Liver (tissue), 9 donors: ENCODE measurements around the gene PPM1E. TPM values are rescaled to one million over a fixed set of nuclear protein-coding genes. Genes with fewer than 3 reads are reported as not detected.

Experiments
- DNase-seq: peaks from one replicate; pipeline ENCODE4 v3.0.0-alpha.2; 2017; ENCODE audit warnings: low spot score
- H3K27ac ChIP-seq, 2 donors: one replicate each; pipeline ENCODE4 v1.7.0; 2013; ENCODE audit warnings: inconsistent platforms in 2 of 2, low read length in 2 of 2, control low read depth in 1 of 2, low read depth in 1 of 2, mild to moderate bottlenecking in 1 of 2
- H3K27me3 ChIP-seq, 4 donors: one replicate each; pipeline versions ENCODE4 v1.6.1 to v1.7.0; 2013; ENCODE audit warnings: low read length in 3 of 4, inconsistent platforms in 1 of 4, mild to moderate bottlenecking in 1 of 4, moderate library complexity in 1 of 4; ENCODE audit not compliant: control insufficient read depth in 4 of 4, insufficient read depth in 4 of 4
- H3K36me3 ChIP-seq, 4 donors: one replicate each; pipeline versions ENCODE4 v1.6.1 to v1.7.0; 2013; ENCODE audit warnings: low read length in 3 of 4, mild to moderate bottlenecking in 3 of 4, low read depth in 1 of 4, moderate library complexity in 1 of 4; ENCODE audit not compliant: control insufficient read depth in 4 of 4, insufficient read depth in 3 of 4
- H3K4me1 ChIP-seq, 4 donors: one replicate each; pipeline versions ENCODE4 v1.6.1 to v1.7.0; 2013; ENCODE audit warnings: low read length in 3 of 4, mild to moderate bottlenecking in 3 of 4, moderate library complexity in 1 of 4; ENCODE audit not compliant: control insufficient read depth in 4 of 4, insufficient read depth in 4 of 4
- H3K4me3 ChIP-seq, 3 donors: one replicate each; pipeline versions ENCODE4 v1.6.1 to v1.7.0; 2013; ENCODE audit warnings: low read length in 3 of 3, control low read depth in 1 of 3, low read depth in 1 of 3, mild to moderate bottlenecking in 1 of 3
- H3K9ac ChIP-seq, 2 donors: one replicate each; pipeline ENCODE4 v1.7.0; 2013; ENCODE audit warnings: low read length in 2 of 2, mild to moderate bottlenecking in 2 of 2, moderate library complexity in 2 of 2, control low read depth in 1 of 2, low read depth in 1 of 2
- H3K9me3 ChIP-seq, 4 donors: one replicate each; pipeline versions ENCODE4 v1.6.1 to v1.7.0; 2013; ENCODE audit warnings: low read length in 3 of 4; ENCODE audit not compliant: control insufficient read depth in 4 of 4
- ATF3 ChIP-seq: IDR thresholded peaks from 2 replicates; pipeline ENCODE4 v1.6.1; 2016; ENCODE audit warnings: antibody characterized with exemption
- CTCF ChIP-seq: fragments of 150-350 bp; IDR thresholded peaks from 2 replicates; pipeline ENCODE4 v1.5.1; 2017; ENCODE audit warnings: improper control_type of control experiment, low read depth, low read length; ENCODE audit not compliant: missing input control
- EGR1 ChIP-seq, 2 donors: IDR thresholded peaks; 2 replicates each; pipeline ENCODE4 v1.6.1; 2016 to 2018; ENCODE audit warnings: antibody characterized with exemption in 2 of 2, low read depth in 2 of 2
- FOXA1 ChIP-seq: IDR thresholded peaks from 2 replicates; pipeline ENCODE4 v1.6.1; 2016; ENCODE audit warnings: antibody characterized with exemption
- FOXA2 ChIP-seq: IDR thresholded peaks from 2 replicates; pipeline ENCODE4 v1.6.1; 2016; ENCODE audit warnings: antibody characterized with exemption
- GABPA ChIP-seq, 2 donors: IDR thresholded peaks in 1 of 2; conservative IDR thresholded peaks in 1 of 2; 2 replicates each; pipeline ENCODE4 v1.6.1; 2016; ENCODE audit warnings: antibody characterized with exemption in 2 of 2, mild to moderate bottlenecking in 1 of 2, moderate library complexity in 1 of 2
- HNF4A ChIP-seq, 2 donors: conservative IDR thresholded peaks; 2 replicates each; pipeline ENCODE4 v1.6.1; 2016; ENCODE audit warnings: antibody characterized with exemption in 2 of 2, mild to moderate bottlenecking in 2 of 2
- HNF4G ChIP-seq: IDR thresholded peaks from 2 replicates; pipeline ENCODE4 v1.6.1; 2016; ENCODE audit warnings: antibody characterized with exemption
- JUND ChIP-seq, 2 donors: IDR thresholded peaks; 2 replicates each; pipeline ENCODE4 v1.6.1; 2016; ENCODE audit warnings: antibody characterized with exemption in 2 of 2
- MAX ChIP-seq: IDR thresholded peaks from 2 replicates; pipeline ENCODE4 v1.6.1; 2016; ENCODE audit warnings: antibody characterized with exemption
- NR2F2 ChIP-seq: IDR thresholded peaks from 2 replicates; pipeline ENCODE4 v1.6.1; 2016; ENCODE audit warnings: antibody characterized with exemption
- RAD21 ChIP-seq, 2 donors: IDR thresholded peaks; 2 replicates each; pipeline ENCODE4 v1.6.1; 2016; ENCODE audit warnings: antibody characterized with exemption in 2 of 2, mild to moderate bottlenecking in 2 of 2
- REST ChIP-seq: IDR thresholded peaks from 2 replicates; pipeline ENCODE4 v1.6.1; 2016; ENCODE audit warnings: antibody characterized with exemption, mild to moderate bottlenecking
- RXRA ChIP-seq, 2 donors: IDR thresholded peaks; 2 replicates each; pipeline ENCODE4 v1.6.1; 2017 to 2018; ENCODE audit warnings: antibody characterized with exemption in 2 of 2, mild to moderate bottlenecking in 1 of 2
- SP1 ChIP-seq: IDR thresholded peaks from 2 replicates; pipeline ENCODE4 v1.6.1; 2018; ENCODE audit warnings: antibody characterized with exemption, mild to moderate bottlenecking
- TAF1 ChIP-seq: conservative IDR thresholded peaks from 2 replicates; pipeline ENCODE4 v1.6.1; 2016; ENCODE audit warnings: antibody characterized with exemption, mild to moderate bottlenecking
- YY1 ChIP-seq: IDR thresholded peaks from 2 replicates; pipeline ENCODE4 v1.6.1; 2016; ENCODE audit warnings: antibody characterized with exemption, mild to moderate bottlenecking
- ZBTB33 ChIP-seq: IDR thresholded peaks from 2 replicates; pipeline ENCODE4 v1.6.1; 2016; ENCODE audit warnings: antibody characterized with exemption
- WGBS: extraction: QIAGEN DNeasy Blood & Tissue Kit; methylation state at CpG from one replicate; pipeline ENCODE4 v1.1.7; 2013; 5-methylcytosine and 5-hydroxymethylcytosine counted together
- polyA plus RNA-seq, 2 donors: library from polyadenylated mRNA; stranded (reverse) in 1 of 2; unstranded in 1 of 2; fragments of 200-250 nt in 1 of 2; fragments of >200 nt in 1 of 2; fragmentation: Nextera tagmentation in 1 of 2; extraction: Ambion mirVana in 1 of 2; gene quantifications; one replicate each; pipeline versions ENCODE4 v1.2.1 to v1.2.3, GENCODE V29; 2013 to 2015
- total RNA-seq, 2 donors: library from RNA; depleted of rRNA; stranded (reverse); fragments of >200 nt; gene quantifications; one replicate each; pipeline ENCODE4 v1.2.3, GENCODE V29; 2014
- donor health status: healthy.
- donor health status: healthy.
- donor health status: healthy.
- donor health status: healthy.
- donor health status: healthy.

PPM1E gene
- total and polyA plus RNA-seq, 4 donors, result 0.25 to 0.61 (median 0.50) TPM; not detected in 1

GRCh38 chr17:58996968-58997367, 241.3 kb downstream of the PPM1E start (continued):
- no peak for TF ChIP-seq CTCF
- peak in 1 of 2 donors; percentile 74 for TF ChIP-seq JUND (IDR thresholded peaks at IDR 0.05)
- peak; percentile 32 for TF ChIP-seq ATF3

- Histone ChIP-seq H3K36me3 (no peaks in the 10 kb centered on the region), H3K9me3 (no peaks in the 10 kb centered on the region), H3K4me1 (peaks cover 7 to 36% (median 22%) of the 10 kb centered on the region in 4 donors), H3K9ac (no peak overlapping the region), H3K27me3 (no peaks in the 10 kb centered on the region), H3K27ac (peak overlapping the region; percentile 67 to 86), H3K4me3 (no peak overlapping the region)
- WGBS, result 59% methylated on average over 7 of the region's 7 CpGs
- no peak for DNase-seq
- TF ChIP-seq CTCF, result no peak
- no peak for TF ChIP-seq JUND (IDR thresholded peaks at IDR 0.05)
- no peak for TF ChIP-seq NR2F2
- no peak for TF ChIP-seq RXRA (IDR thresholded peaks at IDR 0.05)
- no peak for TF ChIP-seq MAX
- TF ChIP-seq YY1, result no peak
- TF ChIP-seq ZBTB33, result no peak
- no peak for TF ChIP-seq ATF3
- no peak for TF ChIP-seq HNF4G
- no peak for TF ChIP-seq RAD21 (IDR thresholded peaks at IDR 0.05)
- TF ChIP-seq FOXA2, result no peak
- TF ChIP-seq HNF4A (conservative IDR thresholded peaks at IDR 0.05), result no peak
- TF ChIP-seq EGR1 (IDR thresholded peaks at IDR 0.05; ENCODE audit: low read depth in 2 of 2), result no peak
- TF ChIP-seq FOXA1, result no peak
- TF ChIP-seq GABPA (IDR thresholded peaks at IDR 0.05 in 1 of 2, conservative IDR thresholded peaks at IDR 0.05 in 1 of 2), result no peak
- no peak for TF ChIP-seq TAF1
- no peak for TF ChIP-seq REST
- TF ChIP-seq SP1, result no peak
These were observed 242.3 kb downstream of the PPM1E start for GRCh38 chr17:58997756-58998553.
